ENCODE measurements around the gene HIPK3.

Gene HIPK3

DNA sequence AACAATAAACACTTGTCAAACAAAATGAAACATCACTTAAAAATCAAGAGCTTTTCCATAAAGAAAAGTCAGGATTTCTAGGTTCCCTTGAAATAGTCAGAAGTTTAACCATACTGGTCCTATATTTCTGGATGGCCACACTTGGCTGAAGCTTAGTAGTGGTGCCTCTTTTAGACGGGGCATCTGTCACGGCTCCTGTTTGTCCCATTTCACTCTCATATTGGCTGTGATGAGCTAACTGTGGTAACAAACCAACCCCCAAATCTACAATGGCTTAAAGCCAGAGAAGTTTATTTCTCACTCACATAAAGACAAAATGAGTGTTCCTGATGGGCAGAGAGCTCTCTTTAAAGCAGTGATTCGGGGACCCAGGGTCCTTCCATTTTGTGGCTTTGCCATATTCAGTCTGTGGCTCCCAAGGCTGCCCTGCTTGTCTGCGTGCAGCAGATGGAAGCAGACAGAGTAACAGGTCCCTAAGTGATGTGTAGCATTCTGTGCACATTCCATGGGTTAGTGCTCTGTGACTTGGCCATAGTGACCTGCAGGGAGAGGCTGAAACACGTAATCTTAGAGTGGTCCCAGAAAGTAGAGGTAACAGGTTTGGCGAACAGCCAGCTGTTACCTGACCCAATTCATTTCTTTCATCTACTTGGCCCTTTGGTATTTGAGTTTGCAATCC, 137.4 kb downstream of the HIPK3 start:
- no peak for DNase-seq

DNA sequence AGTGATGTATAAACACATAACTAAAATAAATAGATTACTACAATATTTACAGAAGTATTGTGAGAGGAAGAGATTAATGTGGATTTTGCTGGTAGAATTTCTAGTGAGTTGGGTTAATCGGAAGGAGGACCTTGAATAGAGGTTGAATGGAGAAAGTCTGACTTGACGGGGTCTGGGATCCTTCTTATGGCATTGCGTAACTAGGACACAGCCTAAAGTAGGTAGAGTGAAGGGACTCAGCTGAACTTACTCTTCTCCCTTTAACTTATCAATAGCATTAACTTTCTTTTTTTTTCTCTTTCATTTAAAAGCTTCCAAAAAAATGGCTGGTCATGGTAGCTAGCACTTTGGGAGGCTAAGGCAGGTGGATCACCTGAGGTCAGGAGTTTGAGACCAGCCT, 139.2 kb downstream of the HIPK3 start:
- no peak for DNase-seq

DNA sequence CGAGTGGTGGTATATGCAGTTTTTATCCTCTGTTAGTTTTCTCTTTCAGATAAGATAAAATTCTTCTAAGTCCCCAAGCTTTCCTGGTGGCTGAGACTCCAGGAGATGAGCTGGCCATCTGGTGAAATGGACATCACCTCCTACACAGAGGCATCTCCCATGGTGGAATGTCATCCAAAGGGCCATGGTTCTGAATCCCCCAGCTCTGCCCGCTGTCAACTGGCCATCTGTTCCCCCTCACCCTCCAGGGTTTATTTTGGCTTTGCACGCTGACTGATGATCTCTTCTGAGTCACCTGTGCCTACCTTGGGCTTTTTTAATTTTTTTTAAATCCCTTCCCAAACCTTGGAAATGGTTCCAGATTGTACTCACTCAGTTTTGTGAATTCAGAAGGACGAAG, 142.2 kb downstream of the HIPK3 start:
- DNase-seq: no peak

DNA sequence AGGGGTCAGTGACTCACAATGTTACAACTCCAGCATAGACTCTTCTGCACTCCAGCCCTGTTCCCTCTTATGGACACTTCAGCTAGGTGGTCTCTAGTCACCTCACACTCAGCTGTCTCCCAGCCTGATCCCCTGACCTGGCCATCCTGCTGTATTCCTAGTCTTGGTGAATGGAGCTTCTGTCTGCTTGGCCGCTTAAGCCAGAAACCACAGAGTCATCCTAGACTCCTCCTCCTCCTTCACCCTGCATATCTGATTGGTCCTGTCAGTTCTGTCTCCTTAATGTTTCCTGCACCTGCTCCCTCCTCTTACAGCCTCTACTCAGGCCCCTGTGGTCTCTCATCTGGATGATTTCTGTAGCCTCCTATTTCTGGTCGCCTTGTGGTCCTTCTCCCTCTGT, 144.9 kb downstream of the HIPK3 start:
- DNase-seq: peak; percentile 46

DNA sequence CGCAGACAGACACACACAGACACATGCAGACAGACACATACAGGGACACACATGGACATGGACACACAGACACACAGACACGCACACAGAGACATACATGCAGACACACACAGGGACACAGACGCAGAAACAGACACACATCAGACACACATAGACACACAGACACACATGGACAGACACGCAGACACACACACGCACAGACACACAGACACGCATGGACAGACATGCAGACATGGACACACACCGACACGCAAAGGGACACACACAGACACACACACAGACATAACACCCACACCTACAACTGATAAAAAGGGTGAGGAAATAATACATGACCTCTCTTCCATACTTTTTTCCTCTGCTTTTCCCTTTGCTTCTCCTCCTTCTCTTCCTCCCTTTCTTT, 146.2 kb downstream of the HIPK3 start:
- DNase-seq: no peak

DNA sequence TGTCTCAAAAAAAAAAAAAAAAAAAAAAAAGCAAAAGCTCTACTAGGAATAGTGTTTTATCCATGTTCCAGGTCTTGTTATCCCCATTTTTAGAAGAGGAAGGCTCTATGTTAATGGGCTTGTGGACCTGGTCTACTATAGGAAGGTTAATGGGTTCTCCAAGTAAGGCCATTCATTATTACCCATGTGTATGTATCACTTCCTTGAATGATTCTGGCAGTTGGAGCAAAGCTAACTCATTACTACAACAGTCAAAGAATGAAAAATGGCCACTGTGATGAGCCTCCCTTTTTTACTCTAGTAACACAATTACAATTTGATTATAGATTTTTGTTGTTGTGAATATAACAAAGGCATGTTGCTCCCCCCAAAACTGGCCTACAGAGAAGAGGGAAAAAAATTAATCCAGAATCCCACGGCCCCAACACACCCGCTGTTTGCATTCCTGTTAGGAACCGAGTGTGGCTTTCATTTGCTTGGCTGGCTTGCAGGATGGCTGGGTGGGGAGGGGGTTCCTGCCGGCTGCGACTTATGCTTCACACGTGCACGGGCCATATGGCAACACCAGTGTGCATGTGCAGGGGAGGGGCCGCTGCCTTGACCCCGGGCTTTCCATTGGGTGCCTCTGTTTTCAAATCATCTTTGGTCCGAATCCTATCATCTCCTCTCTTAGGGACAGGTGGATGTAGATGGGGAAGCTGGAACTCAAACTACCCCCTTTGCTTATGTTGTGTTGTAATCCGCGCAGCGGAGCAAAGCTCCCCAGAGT, 148.8 kb downstream of the HIPK3 start:
- DNase-seq: peak; percentile 71
